ENCODE measurements around the gene PCGF3.

DNA sequence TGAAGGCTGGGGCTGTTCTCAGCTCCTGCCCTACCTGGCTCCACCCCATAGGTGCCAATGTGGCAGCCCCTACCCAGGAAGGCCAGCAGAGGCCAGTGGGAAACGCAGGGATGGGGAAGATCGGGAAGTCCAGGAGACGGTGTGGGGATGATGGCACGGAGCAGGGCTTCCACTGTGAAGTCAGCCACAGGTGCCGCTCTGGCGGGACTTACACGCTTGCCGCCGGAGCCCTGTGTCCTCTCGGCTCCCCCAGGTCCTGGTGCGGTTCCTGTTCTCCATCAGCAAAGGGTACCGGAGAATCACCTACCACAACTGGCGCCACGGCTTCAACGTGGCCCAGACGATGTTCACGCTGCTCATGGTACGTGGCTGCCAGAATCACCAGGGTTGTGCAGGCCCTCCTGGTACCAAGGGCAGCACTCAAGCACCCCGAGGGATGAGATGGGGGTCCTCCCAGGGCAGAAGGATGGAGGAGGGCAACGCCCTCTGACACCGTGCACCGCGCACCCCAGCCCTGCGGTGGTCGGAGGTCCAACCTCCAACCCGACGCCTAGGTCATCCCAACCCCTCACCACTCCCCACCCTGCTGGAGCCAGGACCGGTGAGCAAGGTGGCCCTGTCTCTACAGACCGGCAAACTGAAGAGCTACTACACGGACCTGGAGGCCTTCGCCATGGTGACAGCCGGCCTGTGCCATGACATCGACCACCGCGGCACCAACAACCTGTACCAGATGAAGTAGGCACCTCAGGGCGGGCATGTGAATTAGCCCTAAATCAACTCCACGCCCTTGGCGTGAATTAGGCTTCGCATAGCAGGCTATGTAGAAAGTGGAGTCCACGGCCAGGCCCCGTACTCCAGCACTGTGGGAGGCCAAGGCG is 43.5 kb upstream of the PCGF3 start:
- TF ChIP-seq, protein P1, sequence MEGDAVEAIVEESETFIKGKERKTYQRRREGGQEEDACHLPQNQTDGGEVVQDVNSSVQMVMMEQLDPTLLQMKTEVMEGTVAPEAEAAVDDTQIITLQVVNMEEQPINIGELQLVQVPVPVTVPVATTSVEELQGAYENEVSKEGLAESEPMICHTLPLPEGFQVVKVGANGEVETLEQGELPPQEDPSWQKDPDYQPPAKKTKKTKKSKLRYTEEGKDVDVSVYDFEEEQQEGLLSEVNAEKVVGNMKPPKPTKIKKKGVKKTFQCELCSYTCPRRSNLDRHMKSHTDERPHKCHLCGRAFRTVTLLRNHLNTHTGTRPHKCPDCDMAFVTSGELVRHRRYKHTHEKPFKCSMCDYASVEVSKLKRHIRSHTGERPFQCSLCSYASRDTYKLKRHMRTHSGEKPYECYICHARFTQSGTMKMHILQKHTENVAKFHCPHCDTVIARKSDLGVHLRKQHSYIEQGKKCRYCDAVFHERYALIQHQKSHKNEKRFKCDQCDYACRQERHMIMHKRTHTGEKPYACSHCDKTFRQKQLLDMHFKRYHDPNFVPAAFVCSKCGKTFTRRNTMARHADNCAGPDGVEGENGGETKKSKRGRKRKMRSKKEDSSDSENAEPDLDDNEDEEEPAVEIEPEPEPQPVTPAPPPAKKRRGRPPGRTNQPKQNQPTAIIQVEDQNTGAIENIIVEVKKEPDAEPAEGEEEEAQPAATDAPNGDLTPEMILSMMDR (IDR thresholded peaks at IDR 0.05): no peak
- TF ChIP-seq POLR2A (IDR thresholded peaks at IDR 0.05; ENCODE audit: low read depth) (no peak), POLR2AphosphoS5 (IDR thresholded peaks at IDR 0.05) (no peak), EP300 (IDR thresholded peaks at IDR 0.05) (no peak)

All from esophagus muscularis mucosa (tissue), 4 donors.